Measurements from ENCODE around the gene IQSEC1. TPM values are rescaled to one million over a fixed set of nuclear protein-coding genes. Genes with fewer than 3 reads are reported as not detected.

IQSEC1 gene
- total and polyA plus RNA-seq, 2 of the 8 experiments (the other 6 are each of a cell fraction or from before 2014, with no cell fraction given) = 6.8 to 28.8 TPM

GRCh38 chr3:13098192-13098988, 25.2 kb upstream of the IQSEC1 start (continued):
- TF ChIP-seq CHD7 (IDR thresholded peaks at IDR 0.05; ENCODE audit: insufficient replicate concordance, low read length) (no peak), BCL11A (IDR thresholded peaks at IDR 0.05; ENCODE audit: low read depth in 2 of 2, low read length in 2 of 2) (no peak), EP300 (IDR thresholded peaks at IDR 0.05; ENCODE audit: borderline replicate concordance in 1 of 2, low read depth in 2 of 2, low read length in 2 of 2) (no peak), KDM5A (IDR thresholded peaks at IDR 0.05; ENCODE audit: low read length) (no peak)
